ENCODE data around the gene TPCN1. TPM values are rescaled to one million over a fixed set of nuclear protein-coding genes. Genes with fewer than 3 reads are reported as not detected.

TPCN1 gene
- polyA plus RNA-seq, 1 experiment = 31.9 TPM

- Histone ChIP-seq H3K36me3 (ENCODE audit: control insufficient read depth, insufficient read depth, low read length) (no peaks in the 10 kb centered on the region), H3K4me3 (ENCODE audit: low read depth, low read length) (no peak overlapping the region), H3K27me3 (ENCODE audit: control insufficient read depth, insufficient read depth, low read length) (no peaks in the 10 kb centered on the region)
- TF ChIP-seq, protein P1, sequence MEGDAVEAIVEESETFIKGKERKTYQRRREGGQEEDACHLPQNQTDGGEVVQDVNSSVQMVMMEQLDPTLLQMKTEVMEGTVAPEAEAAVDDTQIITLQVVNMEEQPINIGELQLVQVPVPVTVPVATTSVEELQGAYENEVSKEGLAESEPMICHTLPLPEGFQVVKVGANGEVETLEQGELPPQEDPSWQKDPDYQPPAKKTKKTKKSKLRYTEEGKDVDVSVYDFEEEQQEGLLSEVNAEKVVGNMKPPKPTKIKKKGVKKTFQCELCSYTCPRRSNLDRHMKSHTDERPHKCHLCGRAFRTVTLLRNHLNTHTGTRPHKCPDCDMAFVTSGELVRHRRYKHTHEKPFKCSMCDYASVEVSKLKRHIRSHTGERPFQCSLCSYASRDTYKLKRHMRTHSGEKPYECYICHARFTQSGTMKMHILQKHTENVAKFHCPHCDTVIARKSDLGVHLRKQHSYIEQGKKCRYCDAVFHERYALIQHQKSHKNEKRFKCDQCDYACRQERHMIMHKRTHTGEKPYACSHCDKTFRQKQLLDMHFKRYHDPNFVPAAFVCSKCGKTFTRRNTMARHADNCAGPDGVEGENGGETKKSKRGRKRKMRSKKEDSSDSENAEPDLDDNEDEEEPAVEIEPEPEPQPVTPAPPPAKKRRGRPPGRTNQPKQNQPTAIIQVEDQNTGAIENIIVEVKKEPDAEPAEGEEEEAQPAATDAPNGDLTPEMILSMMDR (IDR thresholded peaks at IDR 0.05; ENCODE audit: insufficient read depth, low read depth, low read length) = no peak
- CTCF ChIA-PET = interaction anchor here (0.6 to 2.1 kb wide), 2 partner anchors 22 to 55 kb away, joined by 5 to 6 read pairs; partner anchors contain the start of gene TPCN1
- DNase-seq (ENCODE audit: low read depth) = no peak
- POLR2A ChIA-PET = no interaction called here
Measured at GRCh38 chr12:113200021-113200797, 21.1 kb upstream of the TPCN1 start.

GRCh38 chr12:113201187-113202177 lies 19.8 kb upstream of the TPCN1 start:
- H3K4me3 ChIP-seq (ENCODE audit: low read depth, low read length) = no peak overlapping the region
- CTCF ChIA-PET = interaction anchor here (2.1 kb wide), 1 partner anchor 20 kb away, joined by 6 read pairs; the partner anchor contains the start of gene TPCN1

GRCh38 chr12:113202300-113203075 lies 18.8 kb upstream of the TPCN1 start:
- TF ChIP-seq, protein P1 (IDR thresholded peaks at IDR 0.05; ENCODE audit: insufficient read depth, low read depth, low read length) = no peak
- Histone ChIP-seq H3K27me3 (ENCODE audit: control insufficient read depth, insufficient read depth, low read length) (no peaks in the 10 kb centered on the region), H3K36me3 (ENCODE audit: control insufficient read depth, insufficient read depth, low read length) (no peaks in the 10 kb centered on the region), H3K4me3 (ENCODE audit: low read depth, low read length) (no peak overlapping the region)
- ChIA-PET POLR2A (no interaction called here), CTCF (no interaction called here)
- DNase-seq (ENCODE audit: low read depth) = no peak

More at GRCh38 chr12:113201187-113202177, 19.8 kb upstream of the TPCN1 start:
- POLR2A ChIA-PET = no interaction called here
- no peaks in the 10 kb centered on the region for H3K36me3 ChIP-seq (ENCODE audit: control insufficient read depth, insufficient read depth, low read length)
- TF ChIP-seq, protein P1 (IDR thresholded peaks at IDR 0.05; ENCODE audit: insufficient read depth, low read depth, low read length) = no peak
- H3K27me3 ChIP-seq (ENCODE audit: control insufficient read depth, insufficient read depth, low read length) = no peaks in the 10 kb centered on the region
- DNase-seq (ENCODE audit: low read depth) = no peak

- no peak for DNase-seq (ENCODE audit: low read depth)
- TF ChIP-seq, protein P1 (IDR thresholded peaks at IDR 0.05; ENCODE audit: insufficient read depth, low read depth, low read length) = no peak
- Histone ChIP-seq H3K36me3 (ENCODE audit: control insufficient read depth, insufficient read depth, low read length) (no peaks in the 10 kb centered on the region), H3K4me3 (ENCODE audit: low read depth, low read length) (no peak overlapping the region), H3K27me3 (ENCODE audit: control insufficient read depth, insufficient read depth, low read length) (no peaks in the 10 kb centered on the region)
- CTCF ChIA-PET = interaction anchor here (0.6 to 2.4 kb wide), 7 partner anchors 9 to 221 kb away, joined by 3 to 14 read pairs (median 3); partner anchors contain the start of gene SDSL
- POLR2A ChIA-PET = no interaction called here
Measured at GRCh38 chr12:113203852-113204760, 17.2 kb upstream of the TPCN1 start.

Measured in BJ (cell line).